ENCODE measurements around the gene UBE4A. TPM values are rescaled to one million over a fixed set of nuclear protein-coding genes. Genes with fewer than 3 reads are reported as not detected.

The UBE4A gene
- total and polyA plus RNA-seq, 2 experiments from 2014 or later = 11.8 to 42.2 TPM

GRCh38 chr11:118353084-118353710 is 6.2 kb upstream of the UBE4A start:
- no peak overlapping the region for H3K4me3 Mint-ChIP-seq
- Histone ChIP-seq H2AFZ (no peak overlapping the region), H3K4me3 (no peak overlapping the region), H4K20me1 (replicated peaks; ENCODE audit: insufficient read depth) (no peaks in the 10 kb centered on the region), H3K36me3 (ENCODE audit: insufficient read depth) (no peaks in the 10 kb centered on the region), H3K9me2 (ENCODE audit: insufficient read depth) (no peaks in the 10 kb centered on the region), H3K79me2 (replicated peaks; ENCODE audit: insufficient read depth) (no peaks in the 10 kb centered on the region), H3K4me2 (no peak overlapping the region), H3K4me1 (ENCODE audit: insufficient read depth) (no peaks in the 10 kb centered on the region), H3K27me3 (ENCODE audit: insufficient read depth) (0 out of 2 replicates have a peak, but pooled peaks cover 3% of the 10 kb centered on the region), H3F3A (replicated peaks; ENCODE audit: low read depth) (0 out of 2 replicates have a peak, but pooled peaks cover 3% of the 10 kb centered on the region), H3K27ac (ENCODE audit: low read depth) (no peak overlapping the region)
- DNase-seq (ENCODE audit: low spot score) (peak; percentile 54), ATAC-seq (no peak)
- no peaks in the 10 kb centered on the region; the same call in 2 of the 3 replicates for H3K9me3 Mint-ChIP-seq
- peaks cover 6% of the 10 kb centered on the region; the same call in 2 of the 3 replicates for H3K4me1 Mint-ChIP-seq
- peaks cover 2% of the 10 kb centered on the region for H3K27me3 Mint-ChIP-seq (ENCODE audit: insufficient read depth, low read depth, poor library complexity)
- H3K27ac Mint-ChIP-seq = no peak overlapping the region
- peak in 1 of 2 experiments; percentile 78; a peak in 3 of 4 replicates for TF ChIP-seq CTCF (conservative IDR thresholded peaks at IDR 0.05; ENCODE audit: low read depth in 2 of 2)
- TF ChIP-seq NANOG (IDR thresholded peaks at IDR 0.05; ENCODE audit: borderline replicate concordance) = no peak
- TF ChIP-seq POLR2AphosphoS5 (IDR thresholded peaks at IDR 0.05; ENCODE audit: low read depth) = no peak
- no peak for TF ChIP-seq JUNB (IDR thresholded peaks at IDR 0.05; ENCODE audit: unreplicated experiment)
- TF ChIP-seq ZNF462 (CRISPR knock-in tag; IDR thresholded peaks at IDR 0.05) = no peak
- TF ChIP-seq ZNF331 (CRISPR knock-in tag; IDR thresholded peaks at IDR 0.05; ENCODE audit: low read depth) = no peak
- TF ChIP-seq CREB1 (CRISPR knock-in tag; IDR thresholded peaks at IDR 0.05; ENCODE audit: low read depth) = no peak
- H3K36me3 Mint-ChIP-seq (ENCODE audit: low read depth) = no peaks in the 10 kb centered on the region
